Mesendoderm (in vitro differentiated cells): ENCODE results near the gene CALD1.

ENCODE experiments used
- DNase-seq: peaks from one replicate; pipeline ENCODE4 v3.0.0; 2013
- H2AK5ac ChIP-seq: 2 replicates; pipeline ENCODE4 v1.6.1; 2013; ENCODE audit warnings: low read length, inconsistent platforms
- H2BK120ac ChIP-seq: 2 replicates; pipeline ENCODE4 v1.6.1; 2013; ENCODE audit warnings: low read depth, mild to moderate bottlenecking, low read length, moderate library complexity, mixed read lengths
- H2BK15ac ChIP-seq: replicated peaks from 2 replicates; pipeline ENCODE4 v1.6.1; 2013; ENCODE audit warnings: low read depth, mild to moderate bottlenecking, moderate library complexity
- H2BK5ac ChIP-seq: 2 replicates; pipeline ENCODE4 v1.6.1; 2013; ENCODE audit warnings: low read length, inconsistent platforms
- H3K18ac ChIP-seq: 2 replicates; pipeline ENCODE4 v1.6.1; 2013; ENCODE audit warnings: mild to moderate bottlenecking, low read length, mixed read lengths
- H3K23ac ChIP-seq: one replicate; pipeline ENCODE4 v1.6.1; 2013; ENCODE audit warnings: low read length
- H3K27ac ChIP-seq: 2 replicates; pipeline ENCODE4 v1.5.1; 2013; ENCODE audit warnings: low read depth, mild to moderate bottlenecking, inconsistent platforms, low read length, moderate library complexity
- H3K27me3 ChIP-seq: 2 replicates; pipeline ENCODE4 v1.6.1; 2013; ENCODE audit warnings: low read length, control low read depth, mild to moderate bottlenecking, inconsistent platforms; ENCODE audit not compliant: insufficient read depth, poor library complexity
- H3K36me3 ChIP-seq: 2 replicates; pipeline ENCODE4 v1.6.1; 2013; ENCODE audit warnings: low read length, inconsistent platforms; ENCODE audit not compliant: control insufficient read depth, insufficient read depth
- H3K4ac ChIP-seq: one replicate; pipeline ENCODE4 v1.6.1; 2013; ENCODE audit warnings: low read depth, mild to moderate bottlenecking, low read length, moderate library complexity
- H3K4me1 ChIP-seq: 2 replicates; pipeline ENCODE4 v1.6.1; 2013; ENCODE audit warnings: low read depth, low read length, inconsistent platforms; ENCODE audit not compliant: control insufficient read depth
- H3K4me2 ChIP-seq: 2 replicates; pipeline ENCODE4 v1.6.1; 2013; ENCODE audit warnings: low read length
- H3K4me3 ChIP-seq: 2 replicates; pipeline ENCODE4 v1.5.1; 2013; ENCODE audit warnings: mild to moderate bottlenecking, low read length
- H3K56ac ChIP-seq: one replicate; pipeline ENCODE4 v1.6.1; 2013; ENCODE audit warnings: low read length
- H3K79me1 ChIP-seq: 2 replicates; pipeline ENCODE4 v1.6.1; 2013; ENCODE audit warnings: low read length, inconsistent platforms
- H3K79me2 ChIP-seq: 2 replicates; pipeline ENCODE4 v1.6.1; 2013; ENCODE audit warnings: mild to moderate bottlenecking, low read length; ENCODE audit not compliant: control insufficient read depth, insufficient read depth
- H3K9ac ChIP-seq: 2 replicates; pipeline ENCODE4 v1.6.1; 2013; ENCODE audit warnings: low read length, inconsistent platforms
- H4K5ac ChIP-seq: one replicate; pipeline ENCODE4 v1.6.1; 2013; ENCODE audit warnings: low read length
- H4K8ac ChIP-seq: one replicate; pipeline ENCODE4 v1.6.1; 2013; ENCODE audit warnings: low read depth, mild to moderate bottlenecking, control low read depth, low read length, moderate library complexity
- WGBS: extraction: QIAGEN DNeasy Blood & Tissue Kit; methylation state at CpG from one replicate; pipeline ENCODE4 v1.1.7; 2013; ENCODE audit warnings: low lambda C conversion rate, missing lambda C conversion rate; ENCODE audit not compliant: insufficient coverage; ENCODE audit errors: extremely low coverage; 5-methylcytosine and 5-hydroxymethylcytosine counted together

Gene CALD1

GRCh38 chr7:134910214-134910890 is 130.9 kb downstream of the CALD1 start:
- no CpG with 5 or more reads among the region's 4 CpGs for WGBS
- H4K5ac ChIP-seq = no peak overlapping the region
- no peak overlapping the region for H3K4me2 ChIP-seq
- H3K4me3 ChIP-seq = no peak overlapping the region
- H3K4me1 ChIP-seq = no peaks in the 10 kb centered on the region
- H2BK120ac ChIP-seq = no peak overlapping the region
- H3K36me3 ChIP-seq = no peaks in the 10 kb centered on the region
- H3K79me1 ChIP-seq = peaks cover 15% of the 10 kb centered on the region
- no peak overlapping the region for H3K56ac ChIP-seq
- H3K23ac ChIP-seq = no peak overlapping the region
- no peak overlapping the region for H3K27ac ChIP-seq
- no peak overlapping the region for H3K9ac ChIP-seq
- H4K8ac ChIP-seq = no peak overlapping the region
- H3K18ac ChIP-seq = no peak overlapping the region
- peaks cover 8% of the 10 kb centered on the region for H3K79me2 ChIP-seq
- no peak overlapping the region for H2BK15ac ChIP-seq
- no peak overlapping the region for H3K4ac ChIP-seq
- no peaks in the 10 kb centered on the region for H3K27me3 ChIP-seq
- no peak overlapping the region for H2BK5ac ChIP-seq
- H2AK5ac ChIP-seq = no peak overlapping the region
- no peak for DNase-seq

GRCh38 chr7:134910968-134911367 is 131.5 kb downstream of the CALD1 start:
- no peaks in the 10 kb centered on the region for H3K27me3 ChIP-seq
- H3K27ac ChIP-seq = no peak overlapping the region
- H3K18ac ChIP-seq = no peak overlapping the region
- H3K4ac ChIP-seq = no peak overlapping the region
- no peak overlapping the region for H2BK15ac ChIP-seq
- H4K8ac ChIP-seq = no peak overlapping the region
- H3K4me3 ChIP-seq = no peak overlapping the region
- no peak for DNase-seq
- H3K23ac ChIP-seq = no peak overlapping the region
- no peak overlapping the region for H2BK5ac ChIP-seq
- no peak overlapping the region for H2AK5ac ChIP-seq
- H3K79me2 ChIP-seq = peaks cover 7% of the 10 kb centered on the region
- peaks cover 14% of the 10 kb centered on the region for H3K79me1 ChIP-seq
- no peak overlapping the region for H4K5ac ChIP-seq
- no peak overlapping the region for H3K4me2 ChIP-seq
- WGBS = no CpG with 5 or more reads among the region's 4 CpGs
- H3K36me3 ChIP-seq = no peaks in the 10 kb centered on the region
- no peak overlapping the region for H2BK120ac ChIP-seq
- H3K4me1 ChIP-seq = no peaks in the 10 kb centered on the region
- H3K9ac ChIP-seq = no peak overlapping the region
- H3K56ac ChIP-seq = no peak overlapping the region

- Histone ChIP-seq H3K56ac (no peak overlapping the region), H4K5ac (no peak overlapping the region), H2BK15ac (no peak overlapping the region), H3K79me2 (peaks cover 1% of the 10 kb centered on the region), H3K9ac (no peak overlapping the region), H2AK5ac (no peak overlapping the region), H3K4me3 (no peak overlapping the region), H3K4ac (no peak overlapping the region), H3K23ac (no peak overlapping the region), H3K18ac (no peak overlapping the region), H3K4me1 (no peaks in the 10 kb centered on the region), H3K36me3 (no peaks in the 10 kb centered on the region), H3K27ac (no peak overlapping the region), H3K27me3 (no peaks in the 10 kb centered on the region), H4K8ac (no peak overlapping the region), H3K4me2 (no peak overlapping the region), H3K79me1 (peaks cover 12% of the 10 kb centered on the region), H2BK5ac (no peak overlapping the region), H2BK120ac (no peak overlapping the region)
- DNase-seq = no peak
- no CpG with 5 or more reads among the region's 6 CpGs for WGBS
Measured at GRCh38 chr7:134916171-134916883, 136.9 kb downstream of the CALD1 start.

GRCh38 chr7:134919240-134919641 is 139.8 kb downstream of the CALD1 start:
- Histone ChIP-seq H3K27ac (no peak overlapping the region), H4K5ac (no peak overlapping the region)

DNA sequence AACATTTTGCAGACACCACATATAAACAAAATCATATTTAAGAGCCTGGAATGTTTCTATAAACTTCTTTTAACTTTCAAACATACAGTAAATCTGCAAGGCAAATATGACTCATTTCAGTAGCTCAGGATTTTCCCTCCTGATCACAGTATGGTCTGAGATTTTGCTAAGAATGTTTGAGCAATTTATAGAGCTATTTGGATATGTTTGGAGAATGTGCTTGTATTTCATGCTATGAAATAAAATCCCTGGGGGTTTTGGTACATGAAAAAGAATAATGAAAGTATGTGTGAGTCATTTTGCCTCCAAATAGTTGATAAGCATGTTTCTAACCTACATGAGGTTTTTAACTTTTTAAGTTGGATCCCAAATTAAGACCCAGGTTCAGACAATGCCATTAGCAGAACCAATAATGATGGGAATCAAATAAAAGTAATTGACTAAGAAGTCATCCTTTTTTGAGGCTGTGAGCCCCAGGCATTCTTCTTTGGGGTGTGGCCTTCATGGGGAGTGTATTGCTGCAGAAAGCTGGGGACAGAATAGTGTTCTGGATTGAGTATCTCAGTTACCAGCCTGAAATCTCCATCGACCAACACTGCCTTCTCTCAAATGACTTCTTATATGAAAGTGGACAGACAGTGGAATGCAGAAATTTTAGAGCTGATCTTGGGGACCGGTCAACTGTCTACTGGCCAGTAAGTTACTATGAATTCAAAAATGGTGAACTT is 140.8 kb downstream of the CALD1 start:
- Histone ChIP-seq H2BK120ac (no peak overlapping the region), H3K27ac (no peak overlapping the region), H2AK5ac (no peak overlapping the region), H2BK5ac (no peak overlapping the region), H3K4me1 (no peaks in the 10 kb centered on the region), H3K4me2 (no peak overlapping the region), H3K4me3 (no peak overlapping the region), H3K79me1 (peaks cover 6% of the 10 kb centered on the region), H3K27me3 (no peaks in the 10 kb centered on the region), H2BK15ac (no peak overlapping the region), H3K79me2 (peaks cover 1% of the 10 kb centered on the region), H3K4ac (no peak overlapping the region), H4K8ac (no peak overlapping the region), H3K18ac (no peak overlapping the region), H3K9ac (no peak overlapping the region), H4K5ac (no peak overlapping the region), H3K23ac (no peak overlapping the region), H3K56ac (no peak overlapping the region), H3K36me3 (no peaks in the 10 kb centered on the region)
- no CpG with 5 or more reads among the region's 2 CpGs for WGBS
- no peak for DNase-seq

More at GRCh38 chr7:134919240-134919641, 139.8 kb downstream of the CALD1 start:
- H3K4me2 ChIP-seq = no peak overlapping the region
- no peak overlapping the region for H2AK5ac ChIP-seq
- no peak for DNase-seq
- H2BK120ac ChIP-seq = no peak overlapping the region
- H3K9ac ChIP-seq = no peak overlapping the region
- H3K79me2 ChIP-seq = peaks cover 1% of the 10 kb centered on the region
- no peak overlapping the region for H2BK5ac ChIP-seq
- no peaks in the 10 kb centered on the region for H3K36me3 ChIP-seq
- no peak overlapping the region for H3K4me3 ChIP-seq
- H2BK15ac ChIP-seq = no peak overlapping the region
- no peak overlapping the region for H4K8ac ChIP-seq
- no peak overlapping the region for H3K23ac ChIP-seq
- H3K56ac ChIP-seq = no peak overlapping the region
- H3K4me1 ChIP-seq = no peaks in the 10 kb centered on the region
- H3K79me1 ChIP-seq = peaks cover 13% of the 10 kb centered on the region
- H3K18ac ChIP-seq = no peak overlapping the region
- H3K4ac ChIP-seq = no peak overlapping the region
- H3K27me3 ChIP-seq = no peaks in the 10 kb centered on the region
